ENCODE measurements around the gene MIA2. TPM values are rescaled to one million over a fixed set of nuclear protein-coding genes. Genes with fewer than 3 reads are reported as not detected.
"Not testable (repeated sequence)": the region's sequence is repeated elsewhere in the genome, so short reads cannot be mapped to it uniquely, and the experiment has no call there.

MIA2 gene
- total and polyA plus RNA-seq, 2 donors (not counting 1 experiment from before 2014, with no cell fraction given) = 11.5 to 27.1 TPM

DNA sequence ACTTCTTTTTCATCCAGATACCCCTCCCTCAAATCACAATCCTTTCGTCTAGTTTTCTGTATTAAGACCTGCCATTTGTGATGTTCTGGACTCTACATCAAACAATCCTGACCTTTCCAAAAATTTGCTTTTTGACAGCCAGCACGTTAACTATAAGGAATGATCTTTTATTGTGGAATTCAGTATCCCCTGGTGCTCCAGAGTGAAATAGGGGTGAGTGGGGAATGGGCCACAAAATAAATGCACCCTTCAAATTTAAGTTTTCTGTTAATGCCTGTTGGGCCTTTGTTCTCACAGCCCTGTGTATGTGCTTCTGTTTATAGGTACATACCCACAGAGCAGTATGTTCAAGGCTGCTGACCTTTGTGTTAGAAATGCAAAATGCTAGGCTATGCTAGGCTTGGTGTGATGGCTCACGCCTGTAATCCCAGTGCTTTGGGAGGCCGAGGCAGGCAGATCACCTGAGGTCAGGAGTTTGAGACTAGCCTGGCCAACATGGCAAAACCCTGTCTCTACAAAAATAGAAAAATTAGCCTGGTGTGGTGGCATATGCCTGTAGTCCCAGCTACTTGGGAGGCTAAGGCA lies 46.7 kb upstream of the MIA2 start:
- Histone ChIP-seq H3K4me3 (ENCODE audit: control extremely low read depth in 1 of 5, extremely low read depth in 1 of 5, insufficient read depth in 1 of 5, low read depth in 2 of 5, low read length in 4 of 5) (no peak overlapping the region), H3K27ac (ENCODE audit: low read length in 2 of 2) (no peak overlapping the region), H3K27me3 (replicated peaks in 1 of 4; ENCODE audit: control extremely low read depth in 1 of 4, control insufficient read depth in 3 of 4, insufficient read depth in 4 of 4, low read length in 3 of 4) (no peaks in the 10 kb centered on the region), H3K79me2 (ENCODE audit: control insufficient read depth, insufficient read depth, low read length) (no peaks in the 10 kb centered on the region), H3K4me1 (ENCODE audit: control insufficient read depth in 2 of 2, insufficient read depth in 2 of 2, low read length in 2 of 2) (no peaks in the 10 kb centered on the region), H2AFZ (ENCODE audit: insufficient read depth, low read depth, low read length, poor library complexity, severe bottlenecking) (no peak overlapping the region), H4K20me1 (ENCODE audit: control insufficient read depth, insufficient read depth, low read length, poor library complexity, severe bottlenecking) (peaks cover 6% of the 10 kb centered on the region), H3K36me3 (replicated peaks in 1 of 2; ENCODE audit: control extremely low read depth in 1 of 2, control insufficient read depth in 1 of 2, extremely low read depth in 1 of 2, insufficient read depth in 2 of 2, low read length in 1 of 2) (peaks cover 12 to 34% of the 10 kb centered on the region in 2 experiments), H3K4me2 (replicated peaks; ENCODE audit: low read depth, low read length, poor library complexity, severe bottlenecking) (no peak overlapping the region), H3K9ac (ENCODE audit: low read length) (no peak overlapping the region), H3K9me3 (ENCODE audit: control extremely low read depth in 1 of 3, control insufficient read depth in 2 of 3, insufficient read depth in 1 of 3, low read length in 2 of 3) (no peaks in the 10 kb centered on the region)
- ChIA-PET POLR2A (no interaction called here), CTCF (no interaction called here)
- 100% methylated on average over 1 of the region's 4 CpGs for WGBS (ENCODE audit: insufficient coverage)
- DNase-seq = no peak
- Mint-ChIP-seq H3K4me3 (no peak overlapping the region), H3K27ac (no peak overlapping the region), H3K9me3 (ENCODE audit: insufficient read depth) (no peaks in the 10 kb centered on the region), H3K4me1 (peaks cover 1% of the 10 kb centered on the region), H3K27me3 (no peaks in the 10 kb centered on the region)
- TF ChIP-seq, protein P1, sequence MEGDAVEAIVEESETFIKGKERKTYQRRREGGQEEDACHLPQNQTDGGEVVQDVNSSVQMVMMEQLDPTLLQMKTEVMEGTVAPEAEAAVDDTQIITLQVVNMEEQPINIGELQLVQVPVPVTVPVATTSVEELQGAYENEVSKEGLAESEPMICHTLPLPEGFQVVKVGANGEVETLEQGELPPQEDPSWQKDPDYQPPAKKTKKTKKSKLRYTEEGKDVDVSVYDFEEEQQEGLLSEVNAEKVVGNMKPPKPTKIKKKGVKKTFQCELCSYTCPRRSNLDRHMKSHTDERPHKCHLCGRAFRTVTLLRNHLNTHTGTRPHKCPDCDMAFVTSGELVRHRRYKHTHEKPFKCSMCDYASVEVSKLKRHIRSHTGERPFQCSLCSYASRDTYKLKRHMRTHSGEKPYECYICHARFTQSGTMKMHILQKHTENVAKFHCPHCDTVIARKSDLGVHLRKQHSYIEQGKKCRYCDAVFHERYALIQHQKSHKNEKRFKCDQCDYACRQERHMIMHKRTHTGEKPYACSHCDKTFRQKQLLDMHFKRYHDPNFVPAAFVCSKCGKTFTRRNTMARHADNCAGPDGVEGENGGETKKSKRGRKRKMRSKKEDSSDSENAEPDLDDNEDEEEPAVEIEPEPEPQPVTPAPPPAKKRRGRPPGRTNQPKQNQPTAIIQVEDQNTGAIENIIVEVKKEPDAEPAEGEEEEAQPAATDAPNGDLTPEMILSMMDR (IDR thresholded peaks at IDR 0.05) = no peak
- intact Hi-C loops (cut with micrococcal nuclease) = no loop called here
- ATAC-seq (ENCODE audit: low read depth) = no peak

DNA sequence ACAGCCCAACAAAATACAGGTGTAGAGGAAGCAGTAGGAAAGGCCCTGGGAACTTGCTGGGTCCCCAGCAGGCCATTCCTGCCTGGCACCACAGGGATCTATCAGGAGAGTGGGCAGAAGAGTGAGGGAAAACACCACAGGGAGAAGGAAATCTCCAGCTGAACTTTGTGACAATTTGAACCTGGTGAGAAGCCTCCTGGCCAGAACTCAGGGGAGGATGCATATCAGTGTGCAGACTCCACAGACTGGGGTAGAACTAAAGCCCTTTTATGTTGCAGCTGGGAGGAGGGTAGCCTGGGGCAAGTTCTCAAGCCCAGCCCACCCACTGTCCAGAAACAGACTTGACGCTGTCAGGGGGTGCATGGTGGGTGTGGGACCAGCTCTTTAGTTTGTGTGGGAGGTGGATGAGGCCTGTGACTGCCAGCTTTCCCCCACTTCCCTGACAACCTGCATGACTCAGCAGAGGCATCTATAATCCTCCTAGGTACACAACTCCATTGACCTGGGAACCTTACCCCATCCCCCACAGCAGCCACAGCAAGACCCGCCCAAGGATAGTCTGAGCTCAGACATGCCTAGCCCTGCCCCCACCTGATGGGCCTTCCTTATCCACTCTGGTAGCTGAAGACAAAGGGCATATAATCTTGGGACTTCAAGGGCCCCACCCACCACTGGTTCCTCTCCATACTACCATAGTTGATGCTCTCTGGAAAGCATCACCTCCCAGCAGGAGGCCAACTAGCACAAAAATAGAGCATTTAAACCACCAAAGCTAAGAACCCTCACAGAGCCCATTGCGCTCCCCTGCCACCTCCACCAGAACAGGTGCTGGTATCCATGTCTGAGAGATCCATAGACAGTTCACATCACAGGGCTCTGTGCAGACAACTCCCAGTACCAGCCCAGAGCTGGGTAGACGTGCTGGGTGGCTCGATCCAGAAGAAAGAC lies 29.8 kb upstream of the MIA2 start:
- ChIA-PET CTCF (no interaction called here), POLR2A (no interaction called here)
- Histone ChIP-seq H4K20me1 (ENCODE audit: control insufficient read depth, insufficient read depth, low read length, poor library complexity, severe bottlenecking) (no peaks in the 10 kb centered on the region), H2AFZ (ENCODE audit: insufficient read depth, low read depth, low read length, poor library complexity, severe bottlenecking) (no peak overlapping the region), H3K4me2 (replicated peaks; ENCODE audit: low read depth, low read length, poor library complexity, severe bottlenecking) (no peak overlapping the region), H3K4me3 (ENCODE audit: control extremely low read depth in 1 of 5, extremely low read depth in 1 of 5, insufficient read depth in 1 of 5, low read depth in 2 of 5, low read length in 4 of 5) (no peak overlapping the region), H3K4me1 (ENCODE audit: control insufficient read depth in 2 of 2, insufficient read depth in 2 of 2, low read length in 2 of 2) (no peaks in the 10 kb centered on the region), H3K79me2 (ENCODE audit: control insufficient read depth, insufficient read depth, low read length) (no peaks in the 10 kb centered on the region), H3K36me3 (replicated peaks in 1 of 2; ENCODE audit: control extremely low read depth in 1 of 2, control insufficient read depth in 1 of 2, extremely low read depth in 1 of 2, insufficient read depth in 2 of 2, low read length in 1 of 2) (no peaks in the 10 kb centered on the region), H3K9me3 (ENCODE audit: control extremely low read depth in 1 of 3, control insufficient read depth in 2 of 3, insufficient read depth in 1 of 3, low read length in 2 of 3) (peaks cover 0 to 7% (median 0%) of the 10 kb centered on the region in 3 donors), H3K27ac (ENCODE audit: low read length in 2 of 2) (no peak overlapping the region), H3K27me3 (replicated peaks in 1 of 4; ENCODE audit: control extremely low read depth in 1 of 4, control insufficient read depth in 3 of 4, insufficient read depth in 4 of 4, low read length in 3 of 4) (no peaks in the 10 kb centered on the region), H3K9ac (ENCODE audit: low read length) (no peak overlapping the region)
- Mint-ChIP-seq H3K9me3 (ENCODE audit: insufficient read depth) (no peaks in the 10 kb centered on the region), H3K4me1 (no peaks in the 10 kb centered on the region), H3K27me3 (peaks cover 4% of the 10 kb centered on the region), H3K4me3 (no peak overlapping the region), H3K27ac (no peak overlapping the region)
- no peak for DNase-seq
- TF ChIP-seq, protein P1 (IDR thresholded peaks at IDR 0.05) = no peak
- no peak for TF ChIP-seq EZH2 (IDR thresholded peaks at IDR 0.05; ENCODE audit: borderline replicate concordance, insufficient read depth, low read depth, low read length, poor library complexity, severe bottlenecking)
- intact Hi-C loops (cut with micrococcal nuclease) = no loop called here
- ATAC-seq (ENCODE audit: low read depth) = no peak
- 89% methylated on average over 4 of the region's 5 CpGs for WGBS (ENCODE audit: insufficient coverage)

DNA sequence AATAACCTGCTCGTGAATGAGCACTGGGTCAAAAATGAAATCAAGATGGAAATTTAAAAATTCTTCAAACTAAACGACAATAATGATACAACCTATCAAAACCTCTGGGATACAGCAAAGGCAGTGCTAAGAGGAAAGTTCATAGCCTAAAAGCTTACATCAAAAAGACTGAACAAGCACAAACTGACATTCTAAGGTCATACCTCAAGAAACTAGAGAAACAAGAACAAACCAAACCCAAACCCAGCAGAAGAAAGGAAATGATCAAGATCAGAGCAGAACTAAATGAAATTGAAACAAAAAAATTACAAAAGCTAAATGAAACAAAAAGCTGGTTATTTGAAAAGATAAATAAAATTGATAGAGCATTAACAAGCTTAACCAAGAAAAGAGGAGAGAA lies 26.3 kb upstream of the MIA2 start:
- H3K9me3 Mint-ChIP-seq (ENCODE audit: insufficient read depth); DNase-seq; H3K9ac ChIP-seq (ENCODE audit: low read length); H3K9me3 ChIP-seq (ENCODE audit: control extremely low read depth in 1 of 3, control insufficient read depth in 2 of 3, insufficient read depth in 1 of 3, low read length in 2 of 3); POLR2A ChIA-PET; H3K4me3 Mint-ChIP-seq; H3K27ac ChIP-seq (ENCODE audit: low read length in 2 of 2); H3K27me3 Mint-ChIP-seq; H3K4me1 Mint-ChIP-seq; H3K27ac Mint-ChIP-seq; H3K4me1 ChIP-seq (ENCODE audit: control insufficient read depth in 2 of 2, insufficient read depth in 2 of 2, low read length in 2 of 2); H4K20me1 ChIP-seq (ENCODE audit: control insufficient read depth, insufficient read depth, low read length, poor library complexity, severe bottlenecking); H3K4me2 ChIP-seq (replicated peaks; ENCODE audit: low read depth, low read length, poor library complexity, severe bottlenecking); H3K79me2 ChIP-seq (ENCODE audit: control insufficient read depth, insufficient read depth, low read length); H3K27me3 ChIP-seq (replicated peaks in 1 of 4; ENCODE audit: control extremely low read depth in 1 of 4, control insufficient read depth in 3 of 4, insufficient read depth in 4 of 4, low read length in 3 of 4); intact Hi-C loops (cut with micrococcal nuclease); ATAC-seq (ENCODE audit: low read depth); H3K4me3 ChIP-seq (ENCODE audit: control extremely low read depth in 1 of 5, extremely low read depth in 1 of 5, insufficient read depth in 1 of 5, low read depth in 2 of 5, low read length in 4 of 5); H3K36me3 ChIP-seq (replicated peaks in 1 of 2; ENCODE audit: control extremely low read depth in 1 of 2, control insufficient read depth in 1 of 2, extremely low read depth in 1 of 2, insufficient read depth in 2 of 2, low read length in 1 of 2); H2AFZ ChIP-seq (ENCODE audit: insufficient read depth, low read depth, low read length, poor library complexity, severe bottlenecking): not testable (repeated sequence)
- 80% methylated on average over 1 of the region's 2 CpGs for WGBS (ENCODE audit: insufficient coverage)
- CTCF ChIA-PET = interaction anchor here (1.1 kb wide), 1 partner anchor 24 kb away, joined by 3 read pairs; no protein-coding TSS in a partner anchor
